OCI-M2 (cell line): Measurements from ENCODE around the gene URB2.
"Not testable (repeated sequence)": the region's sequence is repeated elsewhere in the genome, so short reads cannot be mapped to it uniquely, and the experiment has no call there.

ENCODE experiments used
- DNase-seq: peaks from one replicate; lab custom pipeline; 2025; ENCODE audit not compliant: unreplicated experiment; lab: John Stamatoyannopoulos, UW

Gene URB2

DNA sequence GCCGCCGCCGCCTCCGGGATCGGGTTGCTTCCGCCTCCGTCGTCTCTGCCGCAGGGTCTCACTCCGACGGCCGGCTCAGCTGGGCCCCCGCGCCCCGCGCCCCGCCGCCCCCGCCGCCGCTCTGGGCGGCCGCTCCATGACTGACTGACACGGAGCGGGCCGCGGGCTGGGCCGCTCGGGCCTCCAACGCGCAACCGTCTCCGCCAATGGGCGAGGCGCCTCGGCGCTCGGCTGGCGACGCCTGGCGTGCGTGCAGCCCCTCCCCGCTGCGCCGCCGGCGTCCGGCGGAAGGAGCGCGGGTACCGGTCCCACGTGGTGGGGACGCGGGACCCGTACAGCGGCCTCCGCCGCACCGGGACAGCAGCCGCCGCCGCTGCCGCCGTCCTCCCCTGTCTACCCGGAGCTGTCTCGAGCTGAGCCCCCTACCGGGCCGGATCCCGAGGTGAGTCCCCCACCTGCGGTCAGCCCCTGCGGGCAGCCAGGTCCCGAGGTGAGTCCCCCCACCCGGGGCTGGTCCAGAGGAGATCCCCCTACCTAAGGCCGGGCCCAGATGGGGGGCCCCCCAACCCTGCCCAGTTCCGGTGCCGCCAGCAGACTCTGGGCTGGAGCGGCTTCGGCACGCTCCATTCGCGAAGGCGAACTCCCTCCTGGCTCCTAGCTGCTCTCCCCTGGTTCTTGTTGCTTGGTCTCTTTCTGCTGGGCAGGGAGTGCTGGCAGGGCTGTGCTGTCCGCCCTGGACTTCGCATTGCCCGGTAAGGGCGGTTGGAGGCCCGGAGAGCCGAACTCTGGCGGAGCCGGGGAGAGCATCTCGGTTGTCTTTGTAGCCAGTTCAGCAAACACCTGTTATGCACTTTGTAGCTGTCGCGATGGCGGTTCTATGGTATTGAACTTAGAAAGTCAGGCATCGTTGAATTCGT is at the start of gene URB2, which contains the start of gene TAF5L:
Gene URB2 (plus strand): TSS at position 333 of the 917 bp plus-strand sequence. CDS start 1,387 bp downstream, outside the sequence.
Gene TAF5L (minus strand): TSS at position 208 of the 917 bp plus-strand sequence. CDS start 11,640 bp downstream, outside the sequence.
- DNase-seq: no peak

DNA sequence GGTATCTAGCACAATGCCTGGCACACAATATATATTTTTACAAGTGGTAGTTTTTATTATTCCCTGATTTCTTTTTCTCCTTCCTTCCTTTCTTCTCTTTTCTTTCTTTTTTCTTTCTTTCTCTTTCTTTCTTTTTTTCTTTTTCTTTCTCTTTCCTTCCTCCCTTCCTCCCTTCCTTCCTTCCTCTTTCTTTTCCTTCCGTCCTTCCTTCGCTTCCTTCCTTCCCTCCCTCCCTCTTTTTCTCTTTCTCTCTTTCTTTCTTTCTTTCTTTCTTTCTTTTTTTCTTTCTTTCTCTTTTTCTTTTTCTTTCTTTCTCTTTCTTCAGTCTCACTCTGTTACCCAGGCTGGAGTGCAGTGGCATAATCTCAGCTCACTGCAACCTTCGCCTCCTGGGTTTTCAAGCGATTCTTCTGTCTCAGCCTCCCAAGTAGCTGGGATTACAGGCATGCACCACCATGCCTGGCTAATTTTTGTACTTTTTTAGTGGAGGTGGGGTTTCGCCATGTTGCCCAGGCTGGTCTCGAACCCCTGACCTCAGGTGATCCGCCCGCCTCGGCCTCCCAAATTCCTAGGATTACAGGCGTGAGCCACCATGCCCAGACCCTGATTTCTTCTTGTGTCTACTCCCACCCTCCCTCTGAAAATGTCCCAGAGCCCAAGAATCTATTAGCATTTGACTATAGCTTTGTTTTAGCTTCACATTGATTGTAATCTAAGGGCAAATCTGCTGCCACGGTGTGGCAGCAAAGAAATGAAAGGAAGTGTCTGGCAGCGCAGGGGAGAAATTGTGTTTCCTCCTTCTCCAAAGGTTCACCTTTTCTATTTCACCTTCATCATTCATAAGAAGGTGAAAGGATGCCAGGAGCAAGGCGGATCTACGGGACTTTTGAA is 47.6 kb upstream of the URB2 start:
- DNase-seq: no peak

DNA sequence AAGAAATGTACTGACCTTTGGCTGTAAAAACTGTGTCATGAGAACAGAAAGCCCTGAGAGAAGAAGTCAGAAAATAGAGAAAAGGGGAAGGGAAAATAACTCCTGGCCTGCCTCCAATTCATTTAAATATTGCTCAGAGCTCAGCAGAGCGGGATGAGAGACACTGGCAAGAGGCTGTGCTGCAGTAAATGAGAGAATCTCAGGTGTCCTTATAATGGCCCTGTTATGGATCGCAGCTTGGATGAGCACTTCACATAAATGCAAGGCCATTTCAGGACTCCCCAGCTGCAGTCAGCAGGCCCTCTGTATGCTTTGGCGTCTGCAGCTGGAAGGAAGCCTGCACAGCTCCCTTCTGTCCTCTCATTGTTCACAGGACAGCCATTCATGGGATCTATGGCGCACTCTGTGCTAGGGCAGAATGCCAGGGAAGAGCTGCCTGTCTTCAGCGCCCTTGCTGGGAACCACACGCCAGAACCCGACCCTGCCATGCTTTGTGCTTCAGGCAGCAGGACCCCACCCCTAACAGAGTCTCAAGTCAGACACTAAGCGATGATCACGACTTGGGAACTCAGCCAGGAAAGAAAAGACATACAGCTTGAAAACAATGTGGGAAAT is 46.9 kb upstream of the URB2 start:
- DNase-seq: no peak

DNA sequence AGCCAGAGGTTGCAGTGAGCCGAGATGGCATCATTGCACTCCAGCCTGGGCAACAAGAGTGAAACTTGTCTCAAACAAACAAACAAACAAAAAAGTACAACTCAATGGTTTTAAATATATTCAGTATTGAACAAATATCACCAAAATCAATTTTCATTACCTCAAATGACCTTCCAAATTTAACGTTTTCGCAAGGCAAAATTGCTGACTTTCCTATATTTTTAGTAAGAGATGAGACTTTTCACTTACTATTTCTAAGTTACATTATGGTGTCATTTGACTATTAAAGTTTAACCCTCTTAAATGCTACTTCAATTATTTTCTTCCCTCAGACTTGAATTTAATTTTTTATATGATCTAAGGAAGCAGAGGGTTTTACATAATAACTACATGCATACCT is 44.6 kb upstream of the URB2 start:
- DNase-seq: no peak

GRCh38 chr1:229582011-229582694 is 43.9 kb upstream of the URB2 start:
- DNase-seq: no peak

DNA sequence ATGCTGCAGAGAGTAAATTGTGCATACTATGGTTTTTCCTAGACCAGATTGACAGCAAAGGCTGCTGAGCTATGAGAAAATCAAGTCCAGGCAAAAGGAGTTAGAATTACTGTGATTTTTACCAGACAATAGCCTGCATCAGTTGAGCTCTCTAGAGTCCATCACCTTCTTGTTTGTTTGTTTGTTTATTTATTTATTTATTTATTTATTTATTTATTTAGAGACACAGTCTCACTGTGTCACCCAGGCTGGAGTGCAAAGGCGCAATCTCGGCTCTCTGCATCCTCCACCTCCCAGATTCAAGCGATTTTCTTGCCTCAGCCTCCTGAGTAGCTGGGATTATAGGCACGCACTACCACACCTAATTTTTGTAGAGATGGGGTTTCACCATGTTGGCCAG is 43.3 kb upstream of the URB2 start:
- DNase-seq: no peak

GRCh38 chr1:229585338-229585737 is 40.7 kb upstream of the URB2 start:
- no peak for DNase-seq

DNA sequence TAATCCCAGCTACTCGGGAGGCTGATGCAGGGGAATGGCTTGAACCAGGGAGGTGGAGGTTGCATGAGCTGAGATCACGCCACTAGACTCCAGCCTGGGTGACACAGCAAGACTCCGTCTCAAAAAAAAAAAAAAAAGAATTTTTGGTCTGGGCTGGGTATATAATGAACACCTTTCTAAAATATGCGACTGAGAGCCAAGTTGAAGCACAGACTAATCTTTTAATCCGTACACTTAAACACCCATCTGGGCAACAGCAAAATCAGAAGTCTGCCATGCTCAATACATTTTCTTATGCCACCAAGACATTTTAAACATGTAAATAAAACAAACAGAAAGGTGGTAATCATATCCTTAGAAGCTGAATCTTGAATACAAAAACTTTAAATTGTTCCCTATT is 35.9 kb upstream of the URB2 start:
- DNase-seq: no peak

DNA sequence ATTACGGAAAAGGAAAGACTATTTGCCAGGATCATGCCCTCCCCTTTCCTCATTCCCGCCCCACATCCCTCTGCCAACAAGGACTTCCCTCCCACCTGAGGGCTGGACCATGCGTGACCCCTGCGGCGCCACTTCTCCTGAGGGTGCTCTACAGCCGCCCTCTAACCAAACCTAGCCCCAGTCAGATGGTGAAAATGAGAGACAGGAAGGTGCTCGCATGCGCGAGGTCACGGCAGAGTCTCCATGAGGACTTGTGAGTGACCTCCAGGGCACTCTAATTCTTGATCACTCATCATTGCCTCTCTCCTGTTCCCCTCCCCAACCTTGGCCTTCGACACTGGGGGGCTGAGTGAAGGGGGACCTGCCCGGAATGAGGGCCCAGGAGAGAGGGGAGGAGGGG is 32.2 kb upstream of the URB2 start:
- no peak for DNase-seq

GRCh38 chr1:229594227-229595008 is 31.6 kb upstream of the URB2 start:
- DNase-seq: no peak

- DNase-seq: not testable (repeated sequence)
Measured at GRCh38 chr1:229595876-229596275, 30.2 kb upstream of the URB2 start.

- DNase-seq: no peak
Measured at GRCh38 chr1:229596925-229597699, 28.9 kb upstream of the URB2 start.

GRCh38 chr1:229597877-229598276 is 28.2 kb upstream of the URB2 start:
- DNase-seq: no peak

- no peak for DNase-seq
Measured at GRCh38 chr1:229599218-229599954, 26.7 kb upstream of the URB2 start.

- DNase-seq: no peak
Measured at GRCh38 chr1:229600229-229600628, 25.8 kb upstream of the URB2 start.

DNA sequence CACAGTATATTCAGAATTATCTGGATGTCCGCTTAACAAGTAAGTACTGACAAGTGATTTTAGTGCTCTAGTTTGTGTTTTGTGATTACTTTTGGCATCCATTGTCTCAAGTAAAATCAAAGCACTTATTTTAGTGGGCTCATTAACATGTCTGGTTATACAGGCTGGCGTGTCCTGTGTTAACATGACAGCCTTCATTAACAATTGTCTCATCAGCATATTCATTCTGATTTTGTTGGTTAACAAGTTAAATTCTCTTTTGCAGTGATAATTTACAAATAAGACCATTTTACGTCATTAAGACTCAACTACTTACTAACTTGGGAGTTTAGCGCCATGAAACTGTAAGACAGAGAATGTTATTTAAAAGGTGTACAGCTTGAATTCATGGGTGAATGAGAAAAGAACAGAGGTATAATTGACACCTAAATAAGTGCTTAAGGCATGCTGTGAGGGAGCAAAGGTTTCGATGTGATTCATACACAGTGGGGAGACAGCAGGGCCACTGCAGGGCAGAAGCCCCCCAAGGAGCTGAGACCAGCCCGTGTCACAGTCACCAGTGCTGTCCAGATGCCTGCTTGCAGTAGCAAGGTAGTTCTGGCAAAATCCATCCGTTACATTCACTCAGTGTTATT is 22.6 kb upstream of the URB2 start:
- DNase-seq: no peak

DNA sequence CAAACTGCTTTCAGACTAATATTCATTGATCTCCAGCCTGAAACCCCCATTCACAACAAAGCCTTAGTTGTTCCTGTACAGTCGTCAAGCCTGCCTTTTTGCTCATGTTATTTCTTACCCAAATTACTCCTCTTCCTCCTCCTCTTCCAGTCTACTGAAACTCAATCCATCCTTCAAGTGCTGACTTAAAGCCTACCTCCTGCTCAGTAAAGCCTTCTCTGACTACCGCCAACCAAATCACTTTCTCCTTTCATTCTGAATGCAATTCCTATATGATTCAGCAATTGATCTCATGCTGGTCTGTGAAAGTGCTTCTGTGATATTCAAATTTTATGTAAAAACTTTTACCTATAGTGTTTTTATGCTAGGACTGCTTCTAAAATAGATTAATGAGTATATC is 18.7 kb upstream of the URB2 start:
- no peak for DNase-seq

GRCh38 chr1:229608590-229608989 is 17.5 kb upstream of the URB2 start:
- no peak for DNase-seq
